Measurements from ENCODE around the gene TMEM63C. TPM values are rescaled to one million over a fixed set of nuclear protein-coding genes. Genes with fewer than 3 reads are reported as not detected.

TMEM63C gene
- total and polyA plus RNA-seq, 2 donors (not counting 3 experiments of a cell fraction or from before 2014, with no cell fraction given): not detected

DNA sequence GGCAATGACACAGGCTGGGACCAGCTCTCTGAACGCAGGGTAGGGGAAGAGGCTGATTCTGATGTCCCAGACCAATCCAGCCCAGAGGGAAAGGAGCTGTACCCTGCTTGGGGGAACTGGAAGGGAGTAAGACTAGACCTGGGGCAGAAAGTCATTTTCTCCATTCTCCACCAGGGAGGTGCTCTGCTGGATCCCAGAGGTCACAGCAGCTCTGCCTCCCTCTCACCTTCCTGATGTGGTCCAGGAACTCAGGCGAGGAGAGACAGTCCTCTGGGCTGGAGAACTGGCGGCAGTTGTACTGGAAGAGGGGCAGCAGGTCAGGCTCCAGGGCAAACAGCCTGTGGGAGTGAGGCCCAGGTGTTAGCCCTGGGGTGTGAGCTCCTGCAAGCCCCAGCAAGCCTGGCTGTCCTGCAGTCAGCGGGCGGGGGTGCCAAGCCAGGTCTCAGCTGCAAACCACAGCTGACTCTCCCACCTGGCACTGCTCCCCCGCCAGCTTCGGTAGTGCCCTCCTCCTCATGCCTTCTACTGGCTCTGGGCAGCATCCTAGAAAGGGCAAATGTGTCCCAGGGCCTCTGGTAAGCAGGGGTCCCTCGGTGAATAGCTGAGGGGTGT, 87.5 kb downstream of the TMEM63C start:
- Histone ChIP-seq H3K27ac (ENCODE audit: insufficient read depth, low read depth, low read length) (no peak overlapping the region), H3K4me3 (replicated peaks in 1 of 3; ENCODE audit: insufficient read depth in 1 of 3, low read depth in 1 of 3, low read length in 3 of 3) (no peak overlapping the region), H3K9me3 (replicated peaks; ENCODE audit: control insufficient read depth, insufficient read depth, low read length) (no peaks in the 10 kb centered on the region), H3K36me3 (ENCODE audit: control insufficient read depth in 2 of 2, extremely low read depth in 1 of 2, insufficient read depth in 2 of 2, low read length in 2 of 2) (no peaks in the 10 kb centered on the region), H3K79me2 (ENCODE audit: control insufficient read depth, insufficient read depth, low read length) (no peaks in the 10 kb centered on the region), H4K20me1 (replicated peaks; ENCODE audit: control insufficient read depth, extremely low read depth, insufficient read depth, low read length) (no peaks in the 10 kb centered on the region), H3K4me1 (ENCODE audit: control insufficient read depth, extremely low read depth, insufficient read depth, low read length) (no peaks in the 10 kb centered on the region), H2AFZ (ENCODE audit: low read depth, low read length) (no peak overlapping the region), H3K4me2 (ENCODE audit: insufficient read depth, low read length) (no peak overlapping the region), H3K27me3 (ENCODE audit: control insufficient read depth in 2 of 2, insufficient read depth in 2 of 2, low read length in 2 of 2) (peaks cover 27 to 30% of the 10 kb centered on the region in 2 experiments), H3K9ac (replicated peaks; ENCODE audit: extremely low read depth, insufficient read depth, low read length) (no peak overlapping the region), H3K9me1 (replicated peaks; ENCODE audit: control insufficient read depth, extremely low read depth, insufficient read depth, low read length) (no peaks in the 10 kb centered on the region)
- no TSS peak for BruUV-seq (replicated peaks)
- intact Hi-C loops (cut with micrococcal nuclease) (no loop called here), dilution Hi-C loops (cut with MboI; ENCODE audit: extremely low pct_ligation_motif_present, low sequenced_read_pairs) (no loop called here)
- ChIA-PET CTCF (interaction anchor here (0.6 kb wide), 1 partner anchor 51 kb away, joined by 3 read pairs; the partner anchor contains the start of gene POMT2), POLR2A (no interaction called here)
- no peak for TF ChIP-seq MYC (IDR thresholded peaks at IDR 0.05; ENCODE audit: low read depth, low read length)
- TF ChIP-seq FOS (IDR thresholded peaks at IDR 0.05; ENCODE audit: borderline replicate concordance, insufficient read depth, low read length): no peak
- no peak for TF ChIP-seq POLR2AphosphoS5 (IDR thresholded peaks at IDR 0.05; ENCODE audit: insufficient read depth, low read depth, low read length)
- TF ChIP-seq, protein P1, sequence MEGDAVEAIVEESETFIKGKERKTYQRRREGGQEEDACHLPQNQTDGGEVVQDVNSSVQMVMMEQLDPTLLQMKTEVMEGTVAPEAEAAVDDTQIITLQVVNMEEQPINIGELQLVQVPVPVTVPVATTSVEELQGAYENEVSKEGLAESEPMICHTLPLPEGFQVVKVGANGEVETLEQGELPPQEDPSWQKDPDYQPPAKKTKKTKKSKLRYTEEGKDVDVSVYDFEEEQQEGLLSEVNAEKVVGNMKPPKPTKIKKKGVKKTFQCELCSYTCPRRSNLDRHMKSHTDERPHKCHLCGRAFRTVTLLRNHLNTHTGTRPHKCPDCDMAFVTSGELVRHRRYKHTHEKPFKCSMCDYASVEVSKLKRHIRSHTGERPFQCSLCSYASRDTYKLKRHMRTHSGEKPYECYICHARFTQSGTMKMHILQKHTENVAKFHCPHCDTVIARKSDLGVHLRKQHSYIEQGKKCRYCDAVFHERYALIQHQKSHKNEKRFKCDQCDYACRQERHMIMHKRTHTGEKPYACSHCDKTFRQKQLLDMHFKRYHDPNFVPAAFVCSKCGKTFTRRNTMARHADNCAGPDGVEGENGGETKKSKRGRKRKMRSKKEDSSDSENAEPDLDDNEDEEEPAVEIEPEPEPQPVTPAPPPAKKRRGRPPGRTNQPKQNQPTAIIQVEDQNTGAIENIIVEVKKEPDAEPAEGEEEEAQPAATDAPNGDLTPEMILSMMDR (IDR thresholded peaks at IDR 0.05; ENCODE audit: extremely low read depth in 1 of 2, insufficient read depth in 1 of 2, low read depth in 1 of 2, low read length in 2 of 2): no peak
- no peak for TF ChIP-seq JUN (IDR thresholded peaks at IDR 0.05; ENCODE audit: borderline replicate concordance, insufficient read depth, insufficient read length, low read depth)
- TF ChIP-seq, protein P2, sequence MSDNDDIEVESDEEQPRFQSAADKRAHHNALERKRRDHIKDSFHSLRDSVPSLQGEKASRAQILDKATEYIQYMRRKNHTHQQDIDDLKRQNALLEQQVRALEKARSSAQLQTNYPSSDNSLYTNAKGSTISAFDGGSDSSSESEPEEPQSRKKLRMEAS (IDR thresholded peaks at IDR 0.05; ENCODE audit: insufficient read depth, insufficient read length): no peak
- no peak for TF ChIP-seq EZH2 (IDR thresholded peaks at IDR 0.05; ENCODE audit: borderline replicate concordance, low read depth, low read length, severe bottlenecking)
- no peak for TF ChIP-seq GATA2 (IDR thresholded peaks at IDR 0.05; ENCODE audit: insufficient read depth, insufficient read length, low read depth, low read length)
- TF ChIP-seq POLR2A (IDR thresholded peaks at IDR 0.05; ENCODE audit: low read depth, low read length): no peak
- DNase-seq (ENCODE audit: low read depth, low spot score): no peak
- FAIRE-seq: no peak
